ENCODE results near the gene COL1A2.

- TF ChIP-seq CTCF (IDR thresholded peaks at IDR 0.05; ENCODE audit: borderline replicate concordance, extremely low read depth, low read length, poor library complexity, severe bottlenecking) (no peak), EZH2 (IDR thresholded peaks at IDR 0.05; ENCODE audit: borderline replicate concordance, low read depth, low read length, severe bottlenecking) (no peak)
Measured at GRCh38 chr7:94400643-94401427, 6.1 kb downstream of the COL1A2 start.
